ENCODE measurements around the gene CACNA2D4.

CACNA2D4 gene

DNA sequence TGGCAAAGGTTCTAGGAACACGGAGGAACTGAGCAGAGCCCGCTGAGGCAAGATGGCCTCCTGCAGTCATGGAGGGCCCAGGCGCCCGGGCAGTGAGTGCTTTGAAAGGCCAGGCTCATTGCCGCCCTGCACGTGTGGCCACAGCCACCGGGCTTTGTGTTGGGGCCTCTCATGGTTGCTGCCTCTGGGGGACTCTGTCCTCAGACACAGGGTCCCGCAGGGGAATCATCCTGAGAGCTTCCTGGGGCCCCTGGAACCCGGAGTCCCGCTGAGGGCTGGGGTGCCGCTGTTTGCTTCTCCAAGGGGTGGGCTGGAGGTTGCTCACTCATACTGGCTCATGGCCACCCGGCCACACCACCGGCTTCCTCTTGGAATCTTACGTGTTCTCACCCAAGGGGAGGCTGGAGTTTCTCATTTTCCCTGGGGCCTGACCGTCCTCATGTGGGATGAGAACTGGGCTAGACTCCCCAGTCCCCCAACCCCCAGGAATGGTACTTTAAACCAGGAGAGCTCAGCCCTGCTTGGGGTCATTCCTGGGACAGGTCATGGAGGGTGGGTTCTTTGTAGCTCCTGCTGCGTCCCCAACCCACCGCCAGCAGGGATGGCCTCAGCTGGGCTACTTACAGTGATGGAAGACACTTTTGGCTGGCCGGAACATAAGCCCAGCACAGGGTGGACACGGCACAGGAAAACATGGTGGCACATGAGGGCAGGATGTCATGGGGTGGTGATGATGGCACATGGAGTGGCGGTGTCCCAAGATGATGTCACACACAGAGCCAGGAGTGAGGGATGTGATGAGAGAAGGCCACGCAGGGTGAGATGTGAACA is 119.2 kb downstream of the CACNA2D4 start:
- Histone ChIP-seq H3K9ac (ENCODE audit: low read depth, low read length) (no peak overlapping the region), H3K9me3 (ENCODE audit: insufficient read depth, low read depth, low read length) (no peaks in the 10 kb centered on the region), H3K27ac (ENCODE audit: low read depth, low read length) (no peak overlapping the region), H3K27me3 (ENCODE audit: insufficient read depth, low read length) (peaks cover 13% of the 10 kb centered on the region), H3K4me3 (ENCODE audit: low read length) (no peak overlapping the region), H3K36me3 (ENCODE audit: insufficient read depth, low read length) (no peaks in the 10 kb centered on the region), H3K4me1 (ENCODE audit: insufficient read depth, low read length) (0 out of 2 replicates have a peak, but pooled peaks cover 2% of the 10 kb centered on the region)
- WGBS: 89% methylated on average over 21 of the region's 21 CpGs

DNA sequence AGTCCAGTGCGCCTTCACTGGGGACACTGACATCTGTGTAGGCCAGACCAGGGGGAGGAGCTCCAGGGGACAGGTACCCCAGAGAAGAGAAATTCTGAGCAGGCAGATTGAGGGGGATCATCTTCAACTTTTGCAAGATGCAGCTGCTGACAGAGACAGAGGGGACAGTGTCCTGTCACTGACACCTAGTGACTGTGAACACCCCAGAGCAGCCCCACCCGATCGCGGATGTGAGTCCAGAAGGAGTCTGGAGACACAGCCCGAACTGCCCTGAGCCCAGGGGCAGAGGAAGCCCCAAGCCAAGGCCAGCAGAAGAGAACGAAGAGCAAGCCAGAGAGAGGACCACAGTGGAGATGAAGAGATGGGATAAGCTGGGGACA is 119.8 kb downstream of the CACNA2D4 start:
- no peak overlapping the region for H3K9ac ChIP-seq (ENCODE audit: low read depth, low read length)
- no peak overlapping the region for H3K4me3 ChIP-seq (ENCODE audit: low read length)
- H3K36me3 ChIP-seq (ENCODE audit: insufficient read depth, low read length): no peaks in the 10 kb centered on the region
- H3K4me1 ChIP-seq (ENCODE audit: insufficient read depth, low read length): 0 out of 2 replicates have a peak, but pooled peaks cover 2% of the 10 kb centered on the region
- H3K27me3 ChIP-seq (ENCODE audit: insufficient read depth, low read length): peaks cover 13% of the 10 kb centered on the region
- no peak overlapping the region for H3K27ac ChIP-seq (ENCODE audit: low read depth, low read length)
- WGBS: 95% methylated on average over 6 of the region's 6 CpGs
- no peaks in the 10 kb centered on the region for H3K9me3 ChIP-seq (ENCODE audit: insufficient read depth, low read depth, low read length)

GRCh38 chr12:1797991-1798640 is 120.3 kb downstream of the CACNA2D4 start:
- Histone ChIP-seq H3K4me1 (ENCODE audit: insufficient read depth, low read length) (0 out of 2 replicates have a peak, but pooled peaks cover 2% of the 10 kb centered on the region), H3K27me3 (ENCODE audit: insufficient read depth, low read length) (peaks cover 13% of the 10 kb centered on the region), H3K9me3 (ENCODE audit: insufficient read depth, low read depth, low read length) (no peaks in the 10 kb centered on the region), H3K9ac (ENCODE audit: low read depth, low read length) (no peak overlapping the region), H3K4me3 (ENCODE audit: low read length) (no peak overlapping the region), H3K36me3 (ENCODE audit: insufficient read depth, low read length) (no peaks in the 10 kb centered on the region), H3K27ac (ENCODE audit: low read depth, low read length) (no peak overlapping the region)
- 87% methylated on average over 22 of the region's 22 CpGs for WGBS

GRCh38 chr12:1797011-1797901 is 121.2 kb downstream of the CACNA2D4 start:
- Histone ChIP-seq H3K4me1 (ENCODE audit: insufficient read depth, low read length) (0 out of 2 replicates have a peak, but pooled peaks cover 2% of the 10 kb centered on the region), H3K36me3 (ENCODE audit: insufficient read depth, low read length) (no peaks in the 10 kb centered on the region), H3K9me3 (ENCODE audit: insufficient read depth, low read depth, low read length) (no peaks in the 10 kb centered on the region), H3K27ac (ENCODE audit: low read depth, low read length) (no peak overlapping the region), H3K4me3 (ENCODE audit: low read length) (peak overlapping the region; percentile 55), H3K27me3 (ENCODE audit: insufficient read depth, low read length) (peaks cover 13% of the 10 kb centered on the region), H3K9ac (ENCODE audit: low read depth, low read length) (peak overlapping the region; percentile 50)
- 88% methylated on average over 71 of the region's 71 CpGs for WGBS

GRCh38 chr12:1796515-1797010 is 121.9 kb downstream of the CACNA2D4 start:
- H3K9ac ChIP-seq (ENCODE audit: low read depth, low read length): peak overlapping the region; percentile 50; the same call in 1 of the 2 replicates
- no peaks in the 10 kb centered on the region for H3K36me3 ChIP-seq (ENCODE audit: insufficient read depth, low read length)
- no peaks in the 10 kb centered on the region for H3K9me3 ChIP-seq (ENCODE audit: insufficient read depth, low read depth, low read length)
- peak overlapping the region; percentile 55 for H3K4me3 ChIP-seq (ENCODE audit: low read length)
- 93% methylated on average over 43 of the region's 43 CpGs for WGBS
- H3K27me3 ChIP-seq (ENCODE audit: insufficient read depth, low read length): peaks cover 13% of the 10 kb centered on the region
- no peak overlapping the region for H3K27ac ChIP-seq (ENCODE audit: low read depth, low read length)
- 0 out of 2 replicates have a peak, but pooled peaks cover 2% of the 10 kb centered on the region for H3K4me1 ChIP-seq (ENCODE audit: insufficient read depth, low read length)

DNA sequence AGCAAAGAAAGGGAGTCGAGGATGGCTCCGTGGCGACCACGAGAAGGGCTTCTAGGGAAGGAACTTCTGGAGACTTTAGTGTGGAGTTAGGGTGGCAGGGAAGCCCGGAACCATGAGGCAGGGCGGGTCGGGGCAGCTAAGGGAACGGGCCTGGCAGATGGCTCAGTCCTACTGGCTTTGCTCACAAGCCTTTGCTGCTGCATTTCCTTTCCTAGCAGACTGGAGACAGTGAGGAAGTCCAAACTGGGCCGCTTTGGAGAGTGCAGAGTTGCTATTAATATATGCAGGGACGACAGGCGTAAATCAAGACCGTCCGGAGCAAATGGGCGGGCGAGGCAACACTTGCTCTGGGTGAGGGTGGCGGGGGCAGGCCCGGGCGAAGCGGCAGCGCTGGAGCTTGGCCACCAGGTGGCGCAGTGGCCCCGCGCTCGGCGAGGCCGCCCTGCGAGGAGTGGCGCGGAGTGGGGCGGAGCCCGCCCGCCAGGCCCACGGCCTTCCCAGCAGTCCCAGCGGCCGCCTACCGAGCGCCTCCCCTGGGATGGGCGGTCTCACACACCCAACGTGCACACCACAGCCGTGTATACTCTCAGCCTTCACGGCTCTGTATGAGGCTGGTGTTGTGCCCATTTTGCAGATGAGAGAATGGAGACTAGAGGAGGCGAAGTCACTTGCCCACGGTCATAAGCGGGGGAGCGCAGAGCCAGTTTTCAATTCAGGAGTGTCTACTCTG is 122.5 kb downstream of the CACNA2D4 start:
- Histone ChIP-seq H3K27me3 (ENCODE audit: insufficient read depth, low read length) (peaks cover 13% of the 10 kb centered on the region), H3K9ac (ENCODE audit: low read depth, low read length) (no peak overlapping the region), H3K36me3 (ENCODE audit: insufficient read depth, low read length) (no peaks in the 10 kb centered on the region), H3K4me1 (ENCODE audit: insufficient read depth, low read length) (0 out of 2 replicates have a peak, but pooled peaks cover 6% of the 10 kb centered on the region), H3K27ac (ENCODE audit: low read depth, low read length) (no peak overlapping the region), H3K4me3 (ENCODE audit: low read length) (peak overlapping the region; percentile 55), H3K9me3 (ENCODE audit: insufficient read depth, low read depth, low read length) (no peaks in the 10 kb centered on the region)
- 21% methylated on average over 45 of the region's 45 CpGs for WGBS

DNA sequence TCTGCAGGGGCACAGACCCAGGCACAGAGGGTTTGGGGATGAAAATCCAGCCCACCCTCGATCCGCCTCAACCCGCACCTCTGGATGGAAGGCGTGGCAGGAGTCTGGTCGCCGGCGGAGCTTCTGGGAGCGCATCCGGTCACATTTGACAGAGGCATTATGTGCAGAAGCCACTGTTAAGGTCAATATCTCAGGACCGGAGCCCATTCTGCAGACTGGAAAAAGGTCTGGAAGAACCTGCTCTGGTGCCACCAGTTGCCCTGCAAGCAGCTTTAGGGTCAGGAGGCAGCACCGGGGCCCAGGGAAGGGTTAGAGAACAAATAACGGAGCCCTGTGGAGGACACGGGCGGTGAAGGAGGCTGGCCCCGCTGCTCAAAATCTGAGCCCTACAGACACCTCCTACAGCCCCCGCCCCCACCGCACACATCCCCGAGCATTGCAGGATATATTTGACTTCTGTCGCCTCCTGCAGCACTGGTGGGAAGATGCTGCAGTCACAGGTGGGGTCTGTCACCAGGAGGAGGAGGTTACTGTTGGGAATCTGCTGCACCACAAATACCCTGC is 123.1 kb downstream of the CACNA2D4 start:
- H3K27ac ChIP-seq (ENCODE audit: low read depth, low read length): no peak overlapping the region
- no peak overlapping the region for H3K9ac ChIP-seq (ENCODE audit: low read depth, low read length)
- 0 out of 2 replicates have a peak, but pooled peaks cover 6% of the 10 kb centered on the region for H3K4me1 ChIP-seq (ENCODE audit: insufficient read depth, low read length)
- 79% methylated on average over 19 of the region's 19 CpGs for WGBS
- H3K36me3 ChIP-seq (ENCODE audit: insufficient read depth, low read length): no peaks in the 10 kb centered on the region
- H3K4me3 ChIP-seq (ENCODE audit: low read length): no peak overlapping the region
- H3K9me3 ChIP-seq (ENCODE audit: insufficient read depth, low read depth, low read length): no peaks in the 10 kb centered on the region
- H3K27me3 ChIP-seq (ENCODE audit: insufficient read depth, low read length): peaks cover 13% of the 10 kb centered on the region

DNA sequence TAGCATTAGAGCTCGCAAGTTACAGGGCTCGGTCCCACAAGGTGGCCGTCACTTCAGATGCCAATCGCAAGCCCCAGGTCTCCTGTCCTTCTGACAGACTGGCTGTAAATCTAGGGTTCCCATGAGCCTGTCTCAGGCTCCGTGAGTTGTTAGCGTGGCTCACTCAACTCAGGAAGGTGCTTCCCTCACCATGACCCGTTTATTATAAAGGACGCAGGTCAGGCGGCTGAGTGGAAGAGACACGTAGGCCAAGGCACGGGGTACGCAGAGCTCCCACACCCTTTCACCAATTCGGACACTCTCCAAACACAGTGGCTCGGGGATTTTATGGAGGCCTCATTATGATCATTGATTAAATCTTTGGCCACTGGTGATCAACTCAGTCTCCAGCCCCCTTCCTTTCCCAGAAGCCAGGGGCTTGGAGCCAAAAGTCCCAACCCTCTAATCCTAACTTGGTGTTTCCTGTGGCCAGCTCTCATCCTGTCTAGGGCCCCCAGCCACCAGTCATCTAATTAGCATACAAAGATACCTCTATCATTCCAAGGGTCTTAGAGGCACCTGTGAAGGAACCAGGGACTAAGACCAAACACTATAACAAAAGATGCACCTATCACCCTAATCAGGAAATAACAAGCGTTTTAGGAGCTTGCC is 123.9 kb downstream of the CACNA2D4 start:
- H3K4me3 ChIP-seq (ENCODE audit: low read length): no peak overlapping the region
- peaks cover 13% of the 10 kb centered on the region for H3K27me3 ChIP-seq (ENCODE audit: insufficient read depth, low read length)
- H3K27ac ChIP-seq (ENCODE audit: low read depth, low read length): no peak overlapping the region; the same call in 1 of the 2 replicates
- WGBS: 92% methylated on average over 15 of the region's 15 CpGs
- H3K4me1 ChIP-seq (ENCODE audit: insufficient read depth, low read length): 0 out of 2 replicates have a peak, but pooled peaks cover 6% of the 10 kb centered on the region
- H3K36me3 ChIP-seq (ENCODE audit: insufficient read depth, low read length): no peaks in the 10 kb centered on the region
- no peaks in the 10 kb centered on the region for H3K9me3 ChIP-seq (ENCODE audit: insufficient read depth, low read depth, low read length)
- H3K9ac ChIP-seq (ENCODE audit: low read depth, low read length): no peak overlapping the region

DNA sequence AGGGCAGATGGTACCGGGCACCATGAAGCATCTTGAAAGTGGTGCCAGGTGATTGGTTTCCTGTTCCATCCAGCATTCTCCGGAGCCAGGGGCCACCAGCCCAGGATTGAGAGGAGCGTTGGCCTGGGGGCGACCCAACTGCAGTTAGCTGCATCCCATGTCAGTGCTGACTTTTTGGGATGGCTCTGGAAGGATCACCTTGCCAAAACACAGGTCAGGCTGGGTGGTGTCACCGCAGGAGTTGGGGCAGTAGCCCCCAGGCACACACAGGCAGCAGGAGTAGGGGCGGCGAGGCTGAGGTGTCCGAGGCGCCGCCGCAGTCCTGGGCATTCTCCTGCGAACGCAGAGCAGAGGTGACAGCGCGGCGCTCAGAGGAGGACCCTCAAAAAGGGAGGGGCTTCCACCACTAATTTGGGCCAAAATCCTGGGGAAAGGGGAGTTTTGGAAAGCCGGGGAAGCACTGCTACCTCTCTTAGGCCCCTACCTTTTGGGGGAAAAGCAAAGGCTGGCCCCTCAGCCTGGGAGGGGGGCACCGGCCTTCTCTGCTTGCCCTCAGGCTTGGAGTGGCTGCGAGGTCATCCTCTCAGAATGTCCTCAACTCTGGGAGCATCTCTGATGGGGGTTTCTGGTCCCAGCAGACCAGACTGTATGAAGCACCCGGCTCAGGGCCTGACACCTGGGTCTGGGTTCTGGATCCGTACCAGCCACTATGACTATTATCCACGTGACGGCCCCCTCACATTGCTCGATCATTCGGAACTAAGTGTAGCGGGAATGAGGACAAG is 124.8 kb downstream of the CACNA2D4 start:
- H3K36me3 ChIP-seq (ENCODE audit: insufficient read depth, low read length): no peaks in the 10 kb centered on the region
- H3K27ac ChIP-seq (ENCODE audit: low read depth, low read length): no peak overlapping the region
- H3K4me1 ChIP-seq (ENCODE audit: insufficient read depth, low read length): 0 out of 2 replicates have a peak, but pooled peaks cover 6% of the 10 kb centered on the region
- H3K27me3 ChIP-seq (ENCODE audit: insufficient read depth, low read length): peaks cover 13% of the 10 kb centered on the region
- H3K4me3 ChIP-seq (ENCODE audit: low read length): no peak overlapping the region
- H3K9ac ChIP-seq (ENCODE audit: low read depth, low read length): no peak overlapping the region
- WGBS: 95% methylated on average over 26 of the region's 26 CpGs
- no peaks in the 10 kb centered on the region for H3K9me3 ChIP-seq (ENCODE audit: insufficient read depth, low read depth, low read length)
